OCI-LY7 (cell line): ENCODE measurements around the gene PCBP3.

Source experiments
- CTCF ChIP-seq: fragments of 200-600 bp; sonication (generic); conservative IDR thresholded peaks from 2 replicates; pipeline ENCODE4 v1.5.1; 2014; ENCODE audit warnings: mild to moderate bottlenecking, antibody characterized with exemption, low read length, moderate library complexity, mixed read lengths
- EZH2phosphoT487 ChIP-seq: fragments of 200-600 bp; sonication (generic); IDR thresholded peaks from 2 replicates; pipeline ENCODE4 v1.6.1; 2018; ENCODE audit warnings: low read depth, borderline replicate concordance, mild to moderate bottlenecking, mixed run types, antibody characterized with exemption, low read length, moderate library complexity, mixed read lengths

GRCh38 chr21:45766501-45766900 is 123.0 kb downstream of the PCBP3 start:
- no peak for TF ChIP-seq CTCF
- no peak for TF ChIP-seq EZH2phosphoT487
